ENCODE measurements around the gene LSM14A. TPM values are rescaled to one million over a fixed set of nuclear protein-coding genes. Genes with fewer than 3 reads are reported as not detected.

The LSM14A gene
- total and polyA plus RNA-seq, 2 of the 8 experiments (the other 6 are each of a cell fraction or from before 2014, with no cell fraction given): 117 to 195 TPM

GRCh38 chr19:34217952-34218817 is 45.9 kb downstream of the LSM14A start (continued):
- TF ChIP-seq TCF12 (IDR thresholded peaks at IDR 0.05; ENCODE audit: low read depth, low read length): no peak
- TF ChIP-seq NRF1 (IDR thresholded peaks at IDR 0.05; ENCODE audit: low read depth, low read length): no peak
- no peak for TF ChIP-seq ASH2L (IDR thresholded peaks at IDR 0.05; ENCODE audit: low read length)
- TF ChIP-seq YY1 (IDR thresholded peaks at IDR 0.05; ENCODE audit: low read depth, low read length): no peak
- no peak for TF ChIP-seq TAF7 (optimal IDR thresholded peaks at IDR 0.05; ENCODE audit: borderline replicate concordance, low read depth, low read length)
- TF ChIP-seq PHF8 (conservative IDR thresholded peaks at IDR 0.05; ENCODE audit: low read depth, low read length): no peak
- no peak for TF ChIP-seq CHD7 (IDR thresholded peaks at IDR 0.05; ENCODE audit: insufficient replicate concordance, low read length)
- TF ChIP-seq CHD2 (IDR thresholded peaks at IDR 0.05; ENCODE audit: low read length): no peak
- no peak for TF ChIP-seq TEAD4 (IDR thresholded peaks at IDR 0.05; ENCODE audit: low read depth, low read length)
- no peak for TF ChIP-seq SAP30 (IDR thresholded peaks at IDR 0.05; ENCODE audit: insufficient read depth, insufficient replicate concordance, low read length)
